Hepatocyte (in vitro differentiated cells): ENCODE data around the gene GAB3. TPM values are rescaled to one million over a fixed set of nuclear protein-coding genes. Genes with fewer than 3 reads are reported as not detected.

Source experiments
- DNase-seq: peaks from one replicate; pipeline ENCODE4 v3.0.0-alpha.2; 2016; ENCODE audit warnings: low spot score
- H2AFZ ChIP-seq: fragments of 200-600 bp; sonication (generic); 2 replicates; pipeline ENCODE4 v1.6.0; 2016; ENCODE audit warnings: antibody characterized with exemption, mild to moderate bottlenecking
- H3K27ac ChIP-seq: fragments of 200-600 bp; sonication (generic); 2 replicates; pipeline ENCODE4 v1.5.1; 2016; ENCODE audit warnings: mild to moderate bottlenecking
- H3K27me3 ChIP-seq: fragments of 200-600 bp; sonication (generic); 2 replicates; pipeline ENCODE4 v1.6.1; 2016
- H3K36me3 ChIP-seq: fragments of 200-600 bp; sonication (generic); replicated peaks from 2 replicates; pipeline ENCODE4 v1.5.1; 2016; ENCODE audit warnings: low read depth; ENCODE audit not compliant: insufficient read depth
- H3K4me1 ChIP-seq: fragments of 200-600 bp; sonication (generic); 2 replicates; pipeline ENCODE4 v1.5.1; 2016; ENCODE audit warnings: mild to moderate bottlenecking, moderate library complexity; ENCODE audit not compliant: insufficient read depth
- H3K4me2 ChIP-seq: fragments of 200-600 bp; sonication (generic); 2 replicates; pipeline ENCODE4 v1.6.0; 2016
- H3K4me3 ChIP-seq: fragments of 200-600 bp; sonication (generic); 2 replicates; pipeline ENCODE4 v1.5.1; 2016; ENCODE audit warnings: mild to moderate bottlenecking
- H3K79me2 ChIP-seq: fragments of 200-600 bp; sonication (generic); 2 replicates; pipeline ENCODE4 v1.6.0; 2017; ENCODE audit warnings: mild to moderate bottlenecking
- H3K9me2 ChIP-seq: fragments of 200-600 bp; sonication (generic); replicated peaks from 2 replicates; pipeline ENCODE4 v1.6.0; 2017; ENCODE audit warnings: mild to moderate bottlenecking; ENCODE audit not compliant: insufficient read depth
- H3K9me3 ChIP-seq: fragments of 200-600 bp; sonication (generic); 2 replicates; pipeline ENCODE4 v1.5.1; 2016; ENCODE audit warnings: low read depth, mild to moderate bottlenecking
- H4K20me1 ChIP-seq: fragments of 200-600 bp; sonication (generic); 2 replicates; pipeline ENCODE4 v1.6.0; 2016; ENCODE audit warnings: mild to moderate bottlenecking; ENCODE audit not compliant: insufficient read depth, poor library complexity, severe bottlenecking
- EZH2 ChIP-seq: fragments of 200-600 bp; sonication (generic); IDR thresholded peaks from 2 replicates; pipeline ENCODE4 v1.6.1; 2016; ENCODE audit warnings: antibody characterized with exemption, mild to moderate bottlenecking, borderline replicate concordance
- EZH2phosphoT487 ChIP-seq: fragments of 200-600 bp; sonication (generic); IDR thresholded peaks from one replicate; pipeline ENCODE4 v1.6.1; 2018; ENCODE audit warnings: antibody characterized with exemption, mild to moderate bottlenecking, low read depth, moderate library complexity; ENCODE audit not compliant: unreplicated experiment, severe bottlenecking
- WGBS: methylation state at CpG from one replicate; pipeline ENCODE4 v1.1.6; 2016; ENCODE audit warnings: low lambda C conversion rate; ENCODE audit errors: missing lambda C conversion rate; 5-methylcytosine and 5-hydroxymethylcytosine counted together
- polyA plus RNA-seq: library from polyadenylated mRNA; unstranded; fragments of >200 nt; fragmentation: Nextera tagmentation; extraction: Ambion mirVana; gene quantifications from 2 replicates; pipeline ENCODE4 v1.2.1, GENCODE V29; 2016
- total RNA-seq: library from RNA; depleted of rRNA; stranded (reverse); fragments of >200 nt; gene quantifications from 2 replicates; pipeline ENCODE4 v1.2.3, GENCODE V29; 2014
- TF ChIP-seq, protein P1 (sequence below): fragments of 200-600 bp; sonication (generic); IDR thresholded peaks from 2 replicates; pipeline ENCODE4 v1.5.1; 2016; ENCODE audit warnings: antibody characterized with exemption, mild to moderate bottlenecking; ENCODE audit not compliant: poor library complexity

GAB3 gene
- total and polyA plus RNA-seq, 2 experiments from 2014 or later, result 0.21 to 0.50 TPM

DNA sequence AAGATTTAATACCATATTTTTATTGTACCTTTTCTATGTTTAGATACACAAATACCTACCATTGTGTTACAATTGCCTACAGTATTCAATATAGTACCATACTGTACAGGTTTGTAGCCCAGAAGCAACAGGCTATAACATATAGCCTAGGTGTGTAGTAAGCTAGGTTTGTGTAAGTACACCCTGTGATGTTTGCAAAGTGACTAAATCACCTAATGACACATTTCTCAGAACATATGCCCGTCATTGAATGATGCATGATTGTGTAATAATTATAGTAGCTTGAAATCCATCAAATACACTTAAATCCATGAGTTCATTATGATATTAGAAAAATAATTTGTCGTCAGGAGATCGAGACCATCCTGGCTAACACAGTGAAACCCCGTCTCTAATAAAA lies 30.8 kb downstream of the GAB3 start:
- 57% methylated on average over 4 of the region's 4 CpGs for WGBS
- Histone ChIP-seq H3K4me3 (no peak overlapping the region), H3K4me1 (no peaks in the 10 kb centered on the region), H4K20me1 (no peaks in the 10 kb centered on the region), H3K4me2 (no peak overlapping the region), H3K9me3 (no peaks in the 10 kb centered on the region), H3K36me3 (no peaks in the 10 kb centered on the region), H2AFZ (no peak overlapping the region), H3K27me3 (no peaks in the 10 kb centered on the region), H3K79me2 (no peaks in the 10 kb centered on the region), H3K9me2 (no peaks in the 10 kb centered on the region), H3K27ac (no peak overlapping the region)
- TF ChIP-seq EZH2phosphoT487 (no peak), EZH2 (no peak)
- TF ChIP-seq, protein P1, sequence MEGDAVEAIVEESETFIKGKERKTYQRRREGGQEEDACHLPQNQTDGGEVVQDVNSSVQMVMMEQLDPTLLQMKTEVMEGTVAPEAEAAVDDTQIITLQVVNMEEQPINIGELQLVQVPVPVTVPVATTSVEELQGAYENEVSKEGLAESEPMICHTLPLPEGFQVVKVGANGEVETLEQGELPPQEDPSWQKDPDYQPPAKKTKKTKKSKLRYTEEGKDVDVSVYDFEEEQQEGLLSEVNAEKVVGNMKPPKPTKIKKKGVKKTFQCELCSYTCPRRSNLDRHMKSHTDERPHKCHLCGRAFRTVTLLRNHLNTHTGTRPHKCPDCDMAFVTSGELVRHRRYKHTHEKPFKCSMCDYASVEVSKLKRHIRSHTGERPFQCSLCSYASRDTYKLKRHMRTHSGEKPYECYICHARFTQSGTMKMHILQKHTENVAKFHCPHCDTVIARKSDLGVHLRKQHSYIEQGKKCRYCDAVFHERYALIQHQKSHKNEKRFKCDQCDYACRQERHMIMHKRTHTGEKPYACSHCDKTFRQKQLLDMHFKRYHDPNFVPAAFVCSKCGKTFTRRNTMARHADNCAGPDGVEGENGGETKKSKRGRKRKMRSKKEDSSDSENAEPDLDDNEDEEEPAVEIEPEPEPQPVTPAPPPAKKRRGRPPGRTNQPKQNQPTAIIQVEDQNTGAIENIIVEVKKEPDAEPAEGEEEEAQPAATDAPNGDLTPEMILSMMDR, result no peak
- no peak for DNase-seq

DNA sequence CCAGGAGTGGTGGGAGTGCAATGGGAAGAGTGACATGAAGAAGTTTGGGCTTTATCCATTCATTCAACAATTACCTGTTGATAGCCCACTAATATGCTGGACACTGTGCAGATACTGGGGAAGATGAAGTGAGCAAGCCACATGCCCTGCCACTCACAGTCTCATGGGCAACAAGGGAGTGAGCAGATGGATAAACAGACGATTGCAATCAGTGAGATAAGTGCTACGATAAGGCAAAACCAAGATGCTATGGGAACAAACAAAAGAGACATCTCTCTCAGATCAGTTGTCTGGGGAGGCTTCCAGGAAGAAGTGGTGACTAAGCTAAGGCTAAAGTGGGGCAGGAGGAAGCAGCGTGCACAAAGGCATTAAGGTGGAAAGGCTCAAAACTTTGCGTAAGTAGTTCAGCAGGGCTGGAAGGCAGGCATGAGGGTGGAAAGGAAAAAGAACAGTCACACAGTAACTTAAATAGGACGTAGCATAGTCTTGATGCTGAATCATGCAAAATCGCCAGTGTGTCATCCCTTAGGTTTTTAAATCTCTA lies 31.7 kb downstream of the GAB3 start:
- H4K20me1 ChIP-seq, result no peaks in the 10 kb centered on the region
- no peaks in the 10 kb centered on the region for H3K4me1 ChIP-seq
- no peaks in the 10 kb centered on the region for H3K9me3 ChIP-seq
- H3K9me2 ChIP-seq, result no peaks in the 10 kb centered on the region
- no peak overlapping the region for H3K27ac ChIP-seq
- no peak overlapping the region for H3K4me2 ChIP-seq
- TF ChIP-seq EZH2phosphoT487, result no peak
- TF ChIP-seq, protein P1, result no peak
- TF ChIP-seq EZH2, result no peak
- no peak overlapping the region for H2AFZ ChIP-seq
- no peak overlapping the region for H3K4me3 ChIP-seq
- no peaks in the 10 kb centered on the region for H3K27me3 ChIP-seq
- WGBS, result 66% methylated on average over 6 of the region's 6 CpGs
- no peaks in the 10 kb centered on the region for H3K79me2 ChIP-seq
- DNase-seq, result no peak
- H3K36me3 ChIP-seq, result no peaks in the 10 kb centered on the region

DNA sequence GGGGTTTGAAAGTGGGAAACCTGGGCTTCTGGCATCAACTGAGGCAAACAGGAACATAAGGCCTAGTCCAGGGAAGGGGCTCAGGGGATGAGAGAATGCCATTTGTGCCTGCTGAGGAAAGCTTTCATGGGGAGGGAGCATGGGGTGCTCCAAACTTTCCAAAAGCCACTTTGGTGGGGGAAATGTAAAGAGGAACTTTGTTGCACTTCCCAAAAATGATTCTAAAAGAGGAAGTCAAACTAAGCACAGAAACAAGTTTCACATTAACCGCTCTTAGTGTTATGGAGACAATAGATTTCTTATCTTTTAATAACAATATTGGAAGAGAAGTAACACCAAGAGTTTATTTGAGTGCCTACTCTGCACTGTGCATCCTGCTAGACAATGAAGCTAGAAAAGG lies 32.3 kb downstream of the GAB3 start:
- Histone ChIP-seq H3K36me3 (no peaks in the 10 kb centered on the region), H4K20me1 (no peaks in the 10 kb centered on the region), H3K4me2 (no peak overlapping the region), H3K27me3 (no peaks in the 10 kb centered on the region), H3K9me2 (no peaks in the 10 kb centered on the region), H3K79me2 (no peaks in the 10 kb centered on the region), H3K4me3 (no peak overlapping the region), H3K4me1 (no peaks in the 10 kb centered on the region), H3K27ac (no peak overlapping the region), H2AFZ (no peak overlapping the region), H3K9me3 (no peaks in the 10 kb centered on the region)
- DNase-seq, result no peak
- WGBS, result 77% methylated on average over 1 of the region's 1 CpG
- no peak for TF ChIP-seq EZH2
- TF ChIP-seq, protein P1, result no peak
- no peak for TF ChIP-seq EZH2phosphoT487

DNA sequence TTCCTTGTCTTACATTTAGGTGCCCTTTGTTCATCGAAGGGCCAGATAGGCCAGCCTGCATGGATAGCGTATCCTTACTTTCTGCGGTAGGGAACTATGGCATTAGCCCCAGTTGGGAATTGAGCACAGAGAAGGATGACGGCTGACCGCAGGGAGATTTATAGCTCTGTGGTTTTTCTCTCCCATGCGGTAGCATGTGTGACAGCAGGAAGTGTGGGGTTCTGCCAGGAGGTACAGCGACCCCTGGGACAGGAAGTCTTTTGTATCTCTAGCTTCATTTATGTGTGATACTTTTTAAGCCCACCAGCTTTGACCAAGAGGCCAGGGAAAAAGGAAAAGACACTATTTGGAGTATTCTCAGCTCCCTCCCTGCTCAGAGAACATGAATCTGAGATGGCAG lies 33.1 kb downstream of the GAB3 start:
- Histone ChIP-seq H3K9me2 (no peaks in the 10 kb centered on the region), H3K27me3 (no peaks in the 10 kb centered on the region), H3K36me3 (no peaks in the 10 kb centered on the region), H3K9me3 (no peaks in the 10 kb centered on the region), H3K79me2 (no peaks in the 10 kb centered on the region), H2AFZ (no peak overlapping the region), H3K27ac (no peak overlapping the region), H4K20me1 (no peaks in the 10 kb centered on the region), H3K4me1 (no peaks in the 10 kb centered on the region), H3K4me3 (no peak overlapping the region), H3K4me2 (no peak overlapping the region)
- 64% methylated on average over 7 of the region's 7 CpGs for WGBS
- no peak for TF ChIP-seq EZH2phosphoT487
- TF ChIP-seq, protein P1, result no peak
- TF ChIP-seq EZH2, result no peak
- DNase-seq, result no peak
